ENCODE data around the gene HNRNPA1.
"Not testable (repeated sequence)": the region's sequence is repeated elsewhere in the genome, so short reads cannot be mapped to it uniquely, and the experiment has no call there.

HNRNPA1 gene

DNA sequence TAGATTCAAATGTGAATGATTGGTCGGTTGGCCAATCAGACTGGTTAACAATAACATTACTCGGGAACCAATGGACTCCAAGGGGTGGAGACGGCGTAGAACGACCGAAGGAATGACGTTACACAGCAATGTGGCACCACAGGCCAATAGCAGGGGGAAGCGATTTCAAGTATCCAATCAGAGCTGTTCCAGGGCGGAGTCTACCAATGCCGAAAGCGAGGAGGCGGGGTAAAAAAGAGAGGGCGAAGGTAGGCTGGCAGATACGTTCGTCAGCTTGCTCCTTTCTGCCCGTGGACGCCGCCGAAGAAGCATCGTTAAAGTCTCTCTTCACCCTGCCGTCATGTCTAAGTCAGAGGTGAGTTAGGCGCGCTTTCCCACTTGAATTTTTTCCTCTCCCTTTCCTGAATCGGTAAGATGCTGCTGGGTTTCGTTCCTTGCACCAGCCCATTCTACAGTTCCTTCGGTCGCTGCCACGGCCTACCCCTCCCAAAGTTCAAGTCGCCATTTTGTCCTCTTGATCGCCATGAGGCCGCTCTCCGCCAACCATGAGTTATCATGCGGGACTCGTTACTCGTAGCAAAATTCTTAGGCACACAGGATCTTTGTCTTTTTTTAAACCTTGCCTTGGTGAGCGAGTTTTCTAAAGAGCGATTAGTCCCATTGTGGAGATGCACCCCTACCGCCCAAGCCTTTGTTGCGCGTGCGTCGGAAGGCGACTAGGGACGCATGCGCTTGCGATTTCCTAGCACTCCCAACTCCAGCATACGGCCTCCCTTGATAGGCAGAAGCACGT is at the start of gene HNRNPA1:
HNRNPA1 (plus strand) TSS at position 259 of the 793 bp plus-strand sequence; CDS start at position 341, 82 bp downstream.
- DNase-seq, result peak; percentile 98

DNA sequence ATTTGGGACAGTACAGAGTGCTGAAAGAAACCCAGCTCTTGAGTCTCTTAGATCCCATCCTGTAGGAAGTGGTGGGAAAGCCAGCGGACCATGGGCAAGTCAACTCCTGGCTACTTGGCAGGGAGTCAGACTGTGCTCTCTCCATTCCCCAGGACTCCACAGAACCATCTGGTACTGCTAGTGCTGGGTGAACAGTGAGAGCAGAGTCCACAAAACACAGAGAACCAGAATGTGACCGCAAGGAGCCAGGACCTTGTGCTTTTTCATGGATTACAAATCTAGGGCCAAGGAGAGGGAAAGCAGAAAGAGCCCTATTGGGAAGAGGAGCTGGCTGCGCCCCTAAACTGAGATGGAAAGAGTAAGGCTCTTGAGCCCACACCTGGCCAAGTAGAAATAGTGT is 49.3 kb upstream of the HNRNPA1 start:
- DNase-seq, result not testable (repeated sequence)

DNA sequence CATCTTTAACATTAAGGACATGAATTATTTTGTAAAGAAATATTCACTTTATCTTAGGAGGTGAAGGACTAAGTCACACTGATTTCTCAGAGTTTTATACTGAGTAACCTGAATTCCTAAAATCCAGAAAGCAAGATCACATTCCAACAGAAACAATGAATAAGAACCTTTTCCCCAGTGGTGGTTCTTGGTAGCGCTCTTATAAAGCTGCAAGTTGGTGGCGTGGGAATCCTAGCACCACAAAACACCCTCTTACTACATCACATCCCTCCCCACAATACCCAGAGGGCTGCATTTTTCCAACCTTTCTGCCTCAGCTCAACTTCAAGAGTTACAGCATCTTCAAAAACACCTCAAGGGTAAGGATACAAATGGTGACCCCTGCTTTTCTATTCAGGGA is 47.7 kb upstream of the HNRNPA1 start:
- DNase-seq, result no peak

DNA sequence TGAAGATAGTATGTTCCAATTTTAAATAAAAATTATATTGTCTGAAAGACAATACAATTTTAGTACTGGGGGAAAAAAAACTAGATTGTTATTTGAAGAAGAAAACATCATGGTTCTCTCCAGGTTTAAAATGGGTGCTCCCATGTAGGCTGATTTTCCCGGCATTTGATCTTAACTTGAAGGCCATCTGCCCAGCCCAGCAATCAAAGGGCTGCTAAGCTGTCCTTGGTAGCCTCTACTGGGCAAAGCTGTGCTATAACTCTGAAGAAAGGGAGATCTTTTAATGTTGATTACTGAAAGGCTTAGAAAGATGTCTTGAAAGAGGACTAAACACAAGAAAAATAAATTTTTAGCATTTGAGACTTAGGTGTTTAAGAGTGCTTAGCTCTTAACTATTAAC is 42.0 kb upstream of the HNRNPA1 start:
- no peak for DNase-seq

DNA sequence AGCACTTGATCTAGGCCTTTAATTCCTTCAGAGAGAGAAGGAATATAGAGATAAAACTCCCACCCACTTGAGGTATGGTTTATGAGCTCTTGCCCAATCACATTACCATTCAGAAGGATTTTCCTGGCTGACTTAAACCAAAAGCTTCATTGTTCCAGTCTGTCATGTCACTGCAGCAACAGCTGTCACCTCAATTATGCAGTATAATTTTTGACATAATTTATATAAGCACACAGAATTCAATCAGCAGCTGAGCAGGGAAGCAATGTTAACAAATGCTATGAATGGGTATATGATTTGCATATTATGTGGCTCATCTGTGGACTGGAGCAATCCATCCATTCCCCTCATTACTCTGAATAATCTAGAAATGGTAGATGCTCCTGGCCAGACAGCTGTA is 40.9 kb upstream of the HNRNPA1 start:
- DNase-seq, result no peak

DNA sequence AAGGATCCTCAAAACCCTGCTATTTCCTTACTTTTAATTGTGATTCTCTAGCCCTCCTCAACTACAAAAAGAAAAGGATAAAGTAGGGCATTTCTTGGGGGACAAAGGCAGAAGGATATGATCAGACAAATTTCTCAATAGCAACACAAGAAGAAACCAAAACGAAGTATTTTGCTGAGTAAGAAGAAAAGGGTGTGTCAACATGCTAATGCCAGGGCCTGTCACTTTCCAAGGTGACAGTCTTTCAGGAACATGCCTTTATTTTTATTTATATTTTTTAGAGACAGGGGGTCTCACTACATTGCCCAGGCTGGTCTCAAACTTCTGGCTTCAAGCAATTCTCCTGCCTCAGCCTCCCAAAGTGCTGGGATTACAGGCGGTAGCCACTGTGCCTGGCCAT is 40.4 kb upstream of the HNRNPA1 start:
- DNase-seq, result no peak

DNA sequence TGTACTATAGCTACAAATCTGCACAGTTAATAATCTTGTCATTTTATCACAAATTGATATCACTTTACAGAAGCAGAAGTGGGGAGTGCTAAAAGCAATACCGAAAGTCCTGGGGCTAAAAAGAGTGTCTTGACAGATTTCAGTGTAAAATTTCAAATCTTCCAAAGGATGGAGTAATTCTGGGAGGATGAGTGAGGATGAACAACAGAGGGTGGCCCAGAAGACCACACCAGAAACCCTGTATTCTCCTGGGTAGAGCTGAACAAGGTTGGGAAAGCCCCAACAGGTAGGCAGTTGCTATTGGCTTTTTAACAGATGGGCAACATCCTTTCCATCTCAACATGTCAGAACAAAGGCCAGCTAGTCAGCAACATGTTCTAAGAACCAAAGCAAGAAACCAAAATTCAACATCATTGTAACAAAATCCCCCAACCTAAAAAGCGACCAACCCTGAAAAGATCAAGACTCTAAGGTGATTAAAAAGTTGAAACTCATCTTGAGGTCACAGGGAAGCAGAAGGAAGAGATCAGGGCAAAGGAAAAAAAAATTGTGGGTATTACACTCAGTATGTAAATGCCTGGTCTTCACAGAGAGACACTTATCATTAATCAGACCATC is 39.4 kb upstream of the HNRNPA1 start:
- no peak for DNase-seq

DNA sequence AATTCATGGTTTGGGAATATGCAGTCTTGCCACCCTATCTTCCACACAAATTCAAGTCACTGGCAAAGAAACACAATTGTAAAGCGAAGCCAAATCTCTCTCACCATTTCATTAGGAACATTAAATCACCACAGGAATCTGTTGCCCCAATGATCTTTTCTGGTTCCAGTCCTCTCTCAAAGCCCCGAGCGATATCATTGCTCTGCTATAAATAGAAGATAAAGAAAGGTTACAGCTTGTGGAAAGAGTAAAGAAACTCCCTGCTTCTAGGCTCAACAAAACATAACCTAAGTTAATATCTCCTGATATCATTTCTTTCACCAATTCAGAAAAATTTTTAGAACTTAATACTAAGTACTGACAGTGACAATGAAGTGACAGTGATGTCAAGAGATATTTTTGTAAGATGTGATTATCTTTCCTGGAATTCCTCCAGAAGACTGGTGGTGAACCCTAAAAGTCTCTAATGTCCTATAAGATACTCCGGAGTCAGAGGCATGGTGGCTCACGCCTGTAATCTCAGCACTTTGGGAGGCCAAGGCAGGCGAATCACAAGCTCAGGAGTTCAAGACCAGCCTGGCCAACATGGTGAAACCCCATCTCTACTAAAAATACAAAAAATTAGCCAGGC is 34.4 kb upstream of the HNRNPA1 start:
- DNase-seq, result no peak

DNA sequence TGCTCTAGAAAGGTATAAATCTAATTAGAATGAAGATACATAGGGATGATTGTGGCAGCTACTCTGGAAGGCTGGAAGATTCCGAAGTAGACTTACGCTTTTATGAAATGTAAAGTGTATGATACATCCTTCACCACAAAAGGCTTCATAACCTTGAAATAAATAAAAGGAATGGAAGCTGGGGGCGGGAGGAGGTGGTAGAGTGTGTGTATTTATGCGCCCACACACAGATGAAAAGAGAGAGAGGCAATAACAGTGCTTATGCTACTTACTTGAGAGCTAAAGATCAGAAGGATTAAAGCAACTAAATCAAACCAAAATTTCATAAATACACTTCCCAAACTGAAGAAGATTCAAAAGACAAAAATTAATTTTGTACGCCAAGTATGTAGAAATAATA is 31.0 kb upstream of the HNRNPA1 start:
- DNase-seq, result no peak

DNA sequence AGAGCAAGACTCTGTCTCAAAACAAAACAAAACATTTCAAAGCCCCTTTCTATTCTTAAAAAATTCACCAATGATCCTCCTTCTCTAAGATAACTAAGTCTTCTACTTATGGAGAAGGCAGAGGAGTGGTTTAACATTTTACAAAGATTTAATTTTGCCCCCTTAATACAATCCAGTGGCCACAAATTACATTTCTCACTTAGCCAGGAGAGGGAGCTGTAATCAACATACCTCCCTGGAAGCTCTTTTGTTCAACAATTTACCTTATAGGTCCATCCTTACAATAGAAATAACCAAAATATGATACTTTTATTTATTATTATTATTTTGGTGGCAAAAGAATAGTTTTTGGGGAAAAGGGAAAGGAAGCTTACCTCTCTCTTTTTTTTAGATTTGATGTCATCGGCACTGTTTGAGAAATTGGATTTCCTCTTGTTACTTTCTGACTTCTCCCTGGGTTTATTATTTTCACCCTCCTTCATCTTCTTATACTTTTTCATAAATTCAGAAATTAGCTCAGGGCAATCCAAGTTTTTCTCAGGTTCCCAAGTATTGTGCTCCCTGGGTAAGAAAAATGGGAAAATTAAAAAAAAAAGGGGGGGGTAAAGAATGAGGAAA is 28.8 kb upstream of the HNRNPA1 start:
- no peak for DNase-seq

DNA sequence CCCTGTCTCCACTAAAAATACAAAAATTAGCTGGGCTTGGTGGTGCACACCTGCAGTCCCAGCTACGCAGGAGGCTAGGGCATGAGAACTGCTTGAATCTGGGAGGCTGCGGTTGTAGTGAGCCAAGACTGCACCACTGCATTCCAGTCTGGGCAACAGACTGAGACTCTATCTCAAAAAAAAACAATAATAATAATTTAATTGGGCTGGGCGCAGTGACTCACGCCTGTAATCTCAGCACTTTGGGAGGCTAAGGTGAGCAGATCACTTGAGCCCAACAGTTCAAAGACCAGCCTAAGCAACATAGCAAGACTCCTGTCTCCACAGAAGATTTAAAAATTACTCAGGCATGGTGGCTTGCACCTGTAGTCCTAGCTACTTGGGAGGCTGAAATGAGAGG is 27.3 kb upstream of the HNRNPA1 start:
- no peak for DNase-seq

DNA sequence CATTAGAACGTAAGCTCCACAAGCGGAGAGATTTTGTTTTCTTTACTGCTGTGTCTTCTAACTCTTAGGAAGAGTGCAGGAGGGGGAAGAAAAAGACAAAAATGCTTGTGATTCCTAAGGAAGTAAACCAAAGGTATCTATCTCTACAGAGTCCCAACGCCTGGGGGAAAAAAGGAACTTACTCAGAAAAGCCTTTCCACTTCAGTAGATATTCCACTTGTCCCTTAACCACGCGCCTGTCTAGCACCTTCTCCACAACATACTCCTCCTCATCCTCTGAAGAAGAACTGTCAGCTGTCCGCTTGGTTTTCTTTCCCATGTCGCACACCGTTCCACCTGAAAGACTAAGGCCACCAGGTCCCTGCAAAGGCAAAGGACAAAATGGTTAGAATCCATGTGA is 23.2 kb upstream of the HNRNPA1 start:
- DNase-seq, result no peak

DNA sequence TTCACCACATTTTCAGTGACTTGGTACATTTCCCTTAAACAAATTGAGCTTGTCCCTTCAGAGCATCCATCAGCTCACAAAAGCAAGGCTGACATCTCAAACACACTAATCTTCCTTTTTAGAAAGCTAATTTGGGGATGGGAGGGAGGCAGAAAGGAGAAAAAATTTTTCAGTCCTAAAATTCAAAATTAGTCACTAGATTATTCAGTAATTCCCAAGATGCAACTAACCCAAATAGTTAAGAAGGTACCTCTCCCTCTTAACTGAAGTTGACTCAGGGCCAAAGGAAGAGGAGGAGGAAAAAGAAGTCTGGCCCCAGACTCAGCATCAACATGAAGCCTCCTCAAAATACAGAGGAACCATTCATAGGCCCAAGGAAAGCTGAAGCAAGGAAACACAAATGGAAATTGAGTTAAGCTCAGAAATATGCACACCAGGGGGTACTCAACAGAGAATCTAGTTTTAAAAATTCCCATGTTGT is 22.3 kb upstream of the HNRNPA1 start:
- DNase-seq, result no peak

DNA sequence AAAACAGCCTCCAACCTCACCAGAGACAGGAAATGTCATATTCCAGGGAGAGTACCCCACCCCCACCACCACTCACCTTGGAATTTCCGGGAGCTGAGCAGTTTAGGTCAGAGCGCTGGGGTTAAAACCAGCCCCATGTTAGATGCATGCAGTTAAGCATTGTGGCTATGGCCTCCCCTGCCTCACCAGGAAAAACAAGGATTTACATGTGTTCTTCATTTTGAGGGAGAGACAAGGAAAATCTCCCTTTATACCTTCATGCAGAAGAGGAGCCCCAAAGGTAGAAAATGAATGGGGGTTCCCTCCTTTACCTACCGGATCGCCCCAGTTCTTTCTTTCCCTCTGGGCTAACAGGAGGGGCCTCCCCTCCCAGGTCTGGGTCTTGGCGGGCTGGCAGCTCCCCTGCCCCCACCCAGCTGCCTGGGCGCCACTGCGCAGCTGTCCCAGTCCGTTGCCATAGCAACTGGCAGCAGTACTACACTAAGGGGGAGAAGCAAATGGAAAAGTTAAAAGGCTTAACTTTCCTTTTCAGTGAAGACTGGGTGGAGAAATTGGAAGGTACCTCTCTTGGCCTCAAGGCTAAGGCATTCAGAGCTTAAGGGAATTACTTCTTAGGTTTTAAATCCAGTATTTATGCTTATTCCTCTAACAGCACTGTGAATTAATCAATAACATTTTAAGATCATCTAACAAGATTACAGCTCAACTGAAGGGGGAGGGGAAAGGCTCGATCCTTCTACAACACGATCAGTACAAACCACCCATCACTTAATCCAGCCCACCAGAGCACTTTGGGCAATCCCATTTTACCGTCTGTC is 21.1 kb upstream of the HNRNPA1 start:
- peak; percentile 50 for DNase-seq

DNA sequence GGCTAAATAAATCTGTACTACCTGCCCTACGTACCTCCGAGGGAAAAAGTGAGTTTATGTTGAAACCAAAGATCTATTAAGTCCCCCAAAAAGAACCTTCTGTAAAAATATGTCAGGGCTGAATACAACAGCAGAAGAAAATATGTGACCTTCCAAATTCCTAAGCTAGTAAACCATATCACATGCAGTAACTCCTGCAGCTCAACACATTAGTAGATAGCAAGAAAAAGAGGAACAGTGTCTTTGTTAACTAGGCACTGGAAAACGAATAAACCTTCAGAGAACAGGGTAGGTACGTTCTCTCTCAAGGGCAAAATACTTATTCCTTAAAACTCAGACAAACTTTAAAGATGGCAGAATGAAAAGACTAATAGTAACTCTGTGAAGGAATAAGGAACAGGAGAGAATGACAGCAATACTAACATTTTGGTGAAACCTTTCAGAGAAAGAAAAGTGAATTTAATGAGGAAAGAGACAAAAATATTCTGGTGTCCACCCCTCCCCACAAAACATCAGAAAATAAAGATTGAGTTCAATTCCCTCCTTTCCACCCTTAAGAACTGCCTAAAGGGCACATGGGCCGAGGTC is 18.6 kb upstream of the HNRNPA1 start:
- DNase-seq, result no peak

DNA sequence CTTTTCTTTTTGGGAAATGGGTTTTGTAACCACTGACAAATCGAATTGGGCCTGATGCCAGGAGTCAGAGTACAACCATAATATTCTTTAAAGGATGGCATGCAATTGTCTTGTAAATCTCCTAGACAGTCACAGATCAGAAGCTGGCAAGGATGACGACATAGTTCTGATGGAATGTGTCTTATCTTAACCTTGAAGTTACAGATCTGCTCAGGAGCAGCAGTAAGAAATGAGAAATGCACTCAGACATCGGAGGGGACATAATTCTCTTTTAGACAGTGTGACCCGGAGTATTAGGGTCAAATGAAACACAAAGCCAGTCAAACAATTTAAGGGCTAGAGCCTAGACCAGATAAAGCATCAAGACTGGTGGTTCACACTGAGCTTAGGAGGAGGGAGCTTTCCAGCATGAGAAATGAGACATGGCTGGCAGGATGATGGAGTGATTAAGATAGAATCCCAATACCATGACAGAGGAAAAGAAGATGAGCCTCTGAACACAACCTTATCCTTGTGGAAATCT is 18.1 kb upstream of the HNRNPA1 start:
- no peak for DNase-seq

DNA sequence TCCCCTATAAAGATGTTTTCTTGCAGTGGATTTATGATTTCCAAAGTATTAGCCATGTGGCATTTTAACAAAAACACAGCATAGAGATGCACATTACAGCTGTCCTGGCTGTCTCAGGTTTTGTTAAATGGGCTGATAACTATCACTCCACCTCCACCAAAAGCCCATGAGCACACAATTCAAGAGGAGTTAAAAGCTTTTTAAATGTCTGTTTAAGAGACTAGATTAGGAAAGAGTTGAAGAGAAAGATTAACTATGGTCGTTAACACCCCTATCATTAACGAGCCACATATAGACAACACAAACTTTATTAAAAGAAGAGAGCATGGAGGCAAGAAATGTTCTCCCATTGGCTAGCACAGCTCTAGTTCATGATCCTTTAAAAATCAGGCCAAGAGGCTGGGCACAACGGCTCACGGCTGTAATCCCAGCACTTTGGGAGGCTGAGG is 15.1 kb upstream of the HNRNPA1 start:
- DNase-seq, result no peak

DNA sequence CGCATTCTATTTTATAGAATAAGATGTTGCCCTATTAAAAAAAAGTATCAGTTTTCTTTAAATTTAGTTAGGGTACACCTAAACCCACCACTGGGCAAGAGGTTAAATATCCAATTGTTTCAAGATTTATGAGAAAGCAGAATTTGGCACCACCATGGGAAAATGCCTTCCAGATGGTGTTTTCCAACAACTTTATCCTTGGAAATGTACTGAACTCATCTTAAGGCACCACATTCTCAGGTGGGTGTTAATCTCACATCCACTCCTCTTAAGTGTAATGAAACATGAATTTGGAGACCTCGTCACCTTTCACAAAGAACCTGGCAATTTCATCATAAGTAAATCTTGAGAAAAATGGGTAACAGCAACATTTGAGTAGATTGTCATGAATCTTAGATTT is 13.7 kb upstream of the HNRNPA1 start:
- DNase-seq, result no peak

DNA sequence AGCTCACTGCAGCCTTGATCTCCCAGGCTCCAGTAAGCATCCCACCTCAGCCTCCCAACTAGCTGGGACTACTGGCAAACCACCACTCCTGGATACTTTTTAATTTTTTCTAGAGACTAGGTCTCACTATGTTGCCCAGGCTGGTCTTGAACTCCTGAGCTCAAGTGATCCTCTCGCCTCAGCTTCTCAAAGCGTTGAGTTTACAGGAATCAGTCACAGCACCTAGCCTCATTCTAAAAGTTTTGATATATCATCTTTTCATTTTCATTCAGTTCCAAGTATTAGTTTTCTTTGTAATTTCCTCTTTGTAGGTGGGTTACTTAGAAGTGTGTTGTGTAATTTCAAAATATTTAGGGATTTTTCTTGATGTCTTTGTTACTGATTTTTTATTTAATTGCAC is 10.2 kb upstream of the HNRNPA1 start:
- no peak for DNase-seq

DNA sequence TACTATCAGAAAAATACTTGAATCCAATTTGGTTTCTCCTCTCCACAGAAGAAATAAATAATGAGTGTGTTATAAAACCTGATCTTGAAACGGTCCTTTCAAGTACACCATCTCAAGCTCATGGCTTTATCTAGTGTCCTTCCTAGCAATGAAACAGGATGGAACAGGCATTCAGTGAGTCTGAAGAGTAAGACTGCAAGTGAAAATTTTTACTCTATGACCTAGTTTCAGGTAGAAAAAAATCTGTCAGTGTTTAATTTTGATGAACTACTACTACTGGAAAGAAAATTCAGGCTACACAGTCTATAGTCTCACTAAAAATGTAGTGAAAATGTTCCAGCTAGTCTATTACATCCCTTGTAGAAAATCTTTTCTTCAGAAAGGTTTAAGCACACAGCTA is 8.3 kb upstream of the HNRNPA1 start:
- DNase-seq, result no peak

DNA sequence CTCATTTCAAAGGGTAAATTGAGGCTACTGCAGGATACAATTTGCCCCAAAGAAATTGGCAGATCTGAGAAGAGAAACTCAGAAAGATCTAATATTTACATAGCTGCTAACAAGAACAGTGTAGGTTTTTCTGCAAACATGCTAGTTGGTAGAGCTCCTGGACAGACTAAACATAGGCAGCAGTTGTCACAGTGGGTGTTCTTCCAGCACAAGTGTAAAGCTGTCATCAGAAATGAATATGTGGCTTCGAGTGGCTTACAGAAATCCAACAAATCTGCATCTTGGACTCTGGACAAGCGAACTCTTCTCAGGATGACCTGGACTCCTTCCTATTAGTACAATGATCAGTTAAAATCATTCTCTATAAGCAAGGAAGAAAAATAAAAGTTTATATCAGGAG is 6.5 kb upstream of the HNRNPA1 start:
- no peak for DNase-seq

DNA sequence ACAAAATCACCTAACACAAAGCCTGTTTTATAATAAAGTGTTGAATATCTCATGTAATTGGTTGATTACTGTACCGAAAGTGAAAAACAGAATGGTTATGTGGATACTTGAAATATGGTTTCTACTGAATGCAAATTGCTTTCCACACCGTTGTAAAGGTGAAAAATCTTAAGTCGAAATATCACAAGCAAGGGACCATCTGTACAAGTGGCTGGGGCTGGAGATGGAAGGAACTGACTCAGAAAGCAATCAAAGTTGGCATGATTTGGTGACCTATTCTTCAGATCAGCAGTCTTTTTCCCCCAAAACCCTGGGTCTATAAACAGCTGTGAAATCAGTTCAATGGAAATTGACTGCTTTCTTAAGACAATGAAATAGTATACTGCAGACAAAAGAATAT is 4.2 kb upstream of the HNRNPA1 start:
- no peak for DNase-seq

Data from NCI-H2107 (cell line).